ENCODE measurements around the gene ELP2.

GRCh38 chr18:36176711-36177110, 47.0 kb downstream of the ELP2 start:
- TF ChIP-seq CTCF (conservative IDR thresholded peaks at IDR 0.05; ENCODE audit: low read depth, low read length) (no peak), EZH2 (IDR thresholded peaks at IDR 0.05; ENCODE audit: borderline replicate concordance, low read depth, low read length, poor library complexity, severe bottlenecking) (no peak)

Measured in A673 (cell line).